HG02870 (cell line): Measurements from ENCODE around the gene NGB.

ENCODE experiments used
- ATAC-seq: cut with Tn5 transposase; IDR thresholded peaks from one replicate; pipeline ENCODE4 v1.9.1; 2021; ENCODE audit warnings: mild to moderate bottlenecking, moderate library complexity; ENCODE audit not compliant: unreplicated experiment

NGB gene

GRCh38 chr14:77265561-77266335 is 5.3 kb downstream of the NGB start:
- ATAC-seq = no peak

GRCh38 chr14:77265187-77265515 is 5.9 kb downstream of the NGB start:
- no peak for ATAC-seq

GRCh38 chr14:77264466-77265186 is 6.4 kb downstream of the NGB start:
- no peak for ATAC-seq

- ATAC-seq = no peak
Measured at GRCh38 chr14:77260631-77261030, 10.4 kb downstream of the NGB start.

GRCh38 chr14:77260199-77260598 is 10.8 kb downstream of the NGB start:
- ATAC-seq = no peak

GRCh38 chr14:77259025-77259715 is 11.8 kb downstream of the NGB start:
- ATAC-seq = no peak

- ATAC-seq = no peak
Measured at GRCh38 chr14:77258566-77258965, 12.4 kb downstream of the NGB start.

- ATAC-seq = no peak
Measured at GRCh38 chr14:77257700-77258099, 13.3 kb downstream of the NGB start.

GRCh38 chr14:77256694-77257093 is 14.3 kb downstream of the NGB start:
- no peak for ATAC-seq

- no peak for ATAC-seq
Measured at GRCh38 chr14:77253333-77254190, 17.4 kb downstream of the NGB start.

- ATAC-seq = no peak
Measured at GRCh38 chr14:77251870-77252269, 19.1 kb downstream of the NGB start.

GRCh38 chr14:77250927-77251326 is 20.1 kb downstream of the NGB start:
- no peak for ATAC-seq

GRCh38 chr14:77249286-77249685 is 21.7 kb downstream of the NGB start:
- no peak for ATAC-seq

GRCh38 chr14:77248666-77249065 is 22.3 kb downstream of the NGB start:
- no peak for ATAC-seq

GRCh38 chr14:77246784-77247183 is 24.2 kb downstream of the NGB start:
- no peak for ATAC-seq

- ATAC-seq = no peak
Measured at GRCh38 chr14:77245820-77246219, 25.2 kb downstream of the NGB start.

- no peak for ATAC-seq
Measured at GRCh38 chr14:77243853-77244252, 27.2 kb downstream of the NGB start.

- ATAC-seq = no peak
Measured at GRCh38 chr14:77242752-77243151, 28.3 kb downstream of the NGB start.

- ATAC-seq = no peak
Measured at GRCh38 chr14:77241955-77242354, 29.1 kb downstream of the NGB start.

- no peak for ATAC-seq
Measured at GRCh38 chr14:77240336-77240915, 30.6 kb downstream of the NGB start.

- ATAC-seq = no peak
Measured at GRCh38 chr14:77239412-77239811, 31.6 kb downstream of the NGB start.
